K562 treated with DMSO at 1 percent for 48 hours (cell line): ENCODE results near the gene OGFOD1. TPM values are rescaled to one million over a fixed set of nuclear protein-coding genes. Genes with fewer than 3 reads are reported as not detected.

Experiments used
- total RNA-seq: library from RNA; unstranded; fragments of 300-600 nt; gene quantifications from 2 replicates; pipeline ENCODE4 v1.2.3, GENCODE V29; 2022; ENCODE audit warnings: low replicate concordance; ENCODE audit errors: extremely low read depth

The OGFOD1 gene
- total RNA-seq = not detected in 2 replicates

GRCh38 chr16:56450986-56451752 lies at the start of gene OGFOD1, which contains the start of gene NUDT21:
Gene OGFOD1 (plus strand): TSS chr16:56451554. CDS start chr16:56451613, 59 bp downstream.
Gene NUDT21 (minus strand): TSS chr16:56451332. CDS start chr16:56451202, 130 bp downstream.

GRCh38 chr16:56425439-56425832 lies 25.9 kb upstream of the OGFOD1 start, which contains the start of gene AMFR:
Gene AMFR (minus strand): TSS chr16:56425545. CDS start chr16:56425327, 218 bp downstream.

GRCh38 chr16:56519459-56520250 lies 68.3 kb downstream of the OGFOD1 start, which contains the start of gene BBS2:
Gene BBS2 (minus strand): TSS chr16:56520024. CDS start chr16:56519862, 162 bp downstream.

Other genes with a start within 250 kb of the OGFOD1 start
- gene AMFR, start 26.0 kb upstream of the OGFOD1 start, total RNA-seq = not detected in 2 replicates
- not detected in 2 replicates for gene NUDT21, start 222 bp upstream of the OGFOD1 start, total RNA-seq
- not detected in 2 replicates for gene BBS2, start 68.5 kb downstream of the OGFOD1 start, total RNA-seq
- gene MT4, start 113.5 kb downstream of the OGFOD1 start, total RNA-seq = not detected in 2 replicates
- not detected in 2 replicates for gene MT3, start 138.0 kb downstream of the OGFOD1 start, total RNA-seq
- gene MT2A, start 157.0 kb downstream of the OGFOD1 start, total RNA-seq = not detected in 2 replicates
- not detected in 2 replicates for gene MT1E, start 174.2 kb downstream of the OGFOD1 start, total RNA-seq
- gene MT1M, start 181.1 kb downstream of the OGFOD1 start, total RNA-seq = not detected in 2 replicates
- not detected in 2 replicates for gene MT1A, start 187.1 kb downstream of the OGFOD1 start, total RNA-seq
- gene MT1B, start 200.3 kb downstream of the OGFOD1 start, total RNA-seq = not detected in 2 replicates
- gene MT1F, start 206.4 kb downstream of the OGFOD1 start, total RNA-seq = not detected in 2 replicates
- gene MT1G, start 216.5 kb downstream of the OGFOD1 start, total RNA-seq = not detected in 2 replicates
- gene MT1H, start 218.3 kb downstream of the OGFOD1 start, total RNA-seq = not detected in 2 replicates
- gene MT1X, start 230.9 kb downstream of the OGFOD1 start, total RNA-seq = not detected in 2 replicates